Measurements from ENCODE around the gene DCK.
"Not testable (repeated sequence)": the region's sequence is repeated elsewhere in the genome, so short reads cannot be mapped to it uniquely, and the experiment has no call there.

Gene DCK

GRCh38 chr4:71032106-71032505, 38.7 kb downstream of the DCK start:
- not testable (repeated sequence) for H3K9me3 ChIP-seq (ENCODE audit: control insufficient read depth, low read length); H3K36me3 ChIP-seq (ENCODE audit: control insufficient read depth, insufficient read depth, low read length)

DNA sequence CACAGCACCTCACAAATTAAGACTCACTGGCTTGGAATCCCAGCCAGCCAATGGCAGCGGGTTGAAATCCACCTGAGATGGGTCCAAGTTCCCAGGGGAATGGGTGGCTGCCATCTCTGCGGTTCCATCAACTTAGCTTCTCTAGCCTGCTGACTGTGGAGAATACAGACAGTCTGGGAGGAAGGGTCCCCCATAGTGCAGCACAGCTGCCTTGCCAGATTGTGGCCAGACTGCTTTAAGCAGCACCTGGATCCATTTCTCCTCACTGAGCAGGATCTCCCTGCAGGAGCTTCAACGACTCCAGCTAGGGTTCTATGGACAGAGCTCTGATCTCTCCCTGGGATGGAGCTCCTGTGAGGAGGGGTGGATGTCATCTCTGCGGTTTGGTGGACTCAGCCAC, 51.8 kb downstream of the DCK start:
- Histone ChIP-seq H3K9ac (ENCODE audit: low read length) (no peak overlapping the region), H3K4me1 (ENCODE audit: control insufficient read depth, insufficient read depth, low read length) (no peaks in the 10 kb centered on the region), H3K9me3 (ENCODE audit: control insufficient read depth, low read length) (no peaks in the 10 kb centered on the region), H3K27me3 (ENCODE audit: control insufficient read depth, insufficient read depth, low read length) (no peaks in the 10 kb centered on the region), H3K4me3 (ENCODE audit: low read length) (no peak overlapping the region), H3K36me3 (ENCODE audit: control insufficient read depth, insufficient read depth, low read length) (no peaks in the 10 kb centered on the region)

More at GRCh38 chr4:71032106-71032505, 38.7 kb downstream of the DCK start:
- not testable (repeated sequence) for H3K4me1 ChIP-seq (ENCODE audit: control insufficient read depth, insufficient read depth, low read length); H3K4me3 ChIP-seq (ENCODE audit: low read length); H3K9ac ChIP-seq (ENCODE audit: low read length); H3K27me3 ChIP-seq (ENCODE audit: control insufficient read depth, insufficient read depth, low read length)

DNA sequence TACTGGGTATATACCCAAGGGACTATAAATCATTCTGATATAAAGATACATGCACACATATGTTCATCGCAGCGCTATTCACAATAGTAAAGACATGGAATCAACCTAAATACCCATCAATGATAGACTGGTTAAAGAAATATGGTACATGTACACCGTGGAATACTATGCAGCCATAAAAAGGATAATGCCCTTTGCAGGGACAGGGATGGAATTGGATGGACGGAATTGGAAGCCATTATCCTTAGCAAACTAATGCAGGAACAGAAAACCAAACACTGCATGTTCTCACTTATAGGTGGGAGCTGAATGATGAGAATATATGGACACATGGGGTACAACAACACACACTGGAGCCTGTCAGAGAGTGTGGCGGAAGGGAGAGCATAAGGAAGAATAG, 55.9 kb downstream of the DCK start:
- Histone ChIP-seq H3K4me1 (ENCODE audit: control insufficient read depth, insufficient read depth, low read length) (no peaks in the 10 kb centered on the region), H3K27me3 (ENCODE audit: control insufficient read depth, insufficient read depth, low read length) (no peaks in the 10 kb centered on the region), H3K36me3 (ENCODE audit: control insufficient read depth, insufficient read depth, low read length) (no peaks in the 10 kb centered on the region), H3K4me3 (ENCODE audit: low read length) (no peak overlapping the region), H3K9me3 (ENCODE audit: control insufficient read depth, low read length) (no peaks in the 10 kb centered on the region), H3K9ac (ENCODE audit: low read length) (no peak overlapping the region)

DNA sequence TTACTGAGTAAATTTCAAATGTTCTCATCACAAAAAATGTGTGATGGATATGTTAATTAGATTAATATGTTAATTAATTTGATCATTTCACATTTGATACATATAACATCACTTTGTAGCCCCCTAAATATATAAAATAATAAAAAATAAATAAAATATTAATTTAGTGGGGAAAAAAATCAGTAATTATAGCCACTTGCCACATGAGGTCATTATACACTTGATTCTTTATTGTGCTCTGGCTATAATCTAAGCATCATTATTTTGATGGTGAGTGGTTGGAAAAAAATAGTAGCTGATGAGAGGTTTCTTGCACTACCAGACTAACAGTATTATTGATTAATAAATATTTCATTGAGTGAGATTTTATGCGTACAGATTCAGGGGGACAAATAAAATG, 57.4 kb downstream of the DCK start:
- H3K4me3 ChIP-seq (ENCODE audit: low read length): no peak overlapping the region
- no peaks in the 10 kb centered on the region for H3K9me3 ChIP-seq (ENCODE audit: control insufficient read depth, low read length)
- no peak overlapping the region for H3K9ac ChIP-seq (ENCODE audit: low read length)
- no peaks in the 10 kb centered on the region for H3K27me3 ChIP-seq (ENCODE audit: control insufficient read depth, insufficient read depth, low read length)
- H3K4me1 ChIP-seq (ENCODE audit: control insufficient read depth, insufficient read depth, low read length): no peaks in the 10 kb centered on the region
- no peaks in the 10 kb centered on the region for H3K36me3 ChIP-seq (ENCODE audit: control insufficient read depth, insufficient read depth, low read length)

- no peaks in the 10 kb centered on the region for H3K36me3 ChIP-seq (ENCODE audit: control insufficient read depth, insufficient read depth, low read length)
- no peaks in the 10 kb centered on the region for H3K9me3 ChIP-seq (ENCODE audit: control insufficient read depth, low read length)
- H3K27me3 ChIP-seq (ENCODE audit: control insufficient read depth, insufficient read depth, low read length): no peaks in the 10 kb centered on the region
- H3K4me1 ChIP-seq (ENCODE audit: control insufficient read depth, insufficient read depth, low read length): no peaks in the 10 kb centered on the region
- H3K4me3 ChIP-seq (ENCODE audit: low read length): no peak overlapping the region
- H3K9ac ChIP-seq (ENCODE audit: low read length): no peak overlapping the region
Observed at GRCh38 chr4:71052034-71052433, 58.6 kb downstream of the DCK start.

DNA sequence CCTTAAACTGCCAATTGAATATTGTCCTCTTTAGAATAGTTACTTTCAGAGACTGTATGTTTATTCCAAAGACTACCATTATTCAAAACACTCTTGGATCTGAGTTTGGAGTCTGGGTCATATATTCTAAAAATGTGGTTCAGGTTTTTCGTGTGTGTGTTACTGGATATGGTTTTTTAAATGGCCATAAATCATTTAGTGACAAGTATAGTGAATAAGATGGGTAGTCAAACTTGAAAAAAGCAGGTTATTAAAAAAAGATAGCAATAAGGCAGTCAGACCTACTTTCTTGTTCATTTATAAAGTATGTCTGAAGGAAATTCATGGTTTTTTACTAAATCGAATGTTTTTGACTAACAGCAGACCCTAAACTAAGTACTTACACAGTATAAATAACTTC, 59.3 kb downstream of the DCK start:
- no peaks in the 10 kb centered on the region for H3K36me3 ChIP-seq (ENCODE audit: control insufficient read depth, insufficient read depth, low read length)

GRCh38 chr4:71053613-71054012, 60.2 kb downstream of the DCK start:
- H3K4me1 ChIP-seq (ENCODE audit: control insufficient read depth, insufficient read depth, low read length); H3K27me3 ChIP-seq (ENCODE audit: control insufficient read depth, insufficient read depth, low read length); H3K9ac ChIP-seq (ENCODE audit: low read length); H3K9me3 ChIP-seq (ENCODE audit: control insufficient read depth, low read length); H3K36me3 ChIP-seq (ENCODE audit: control insufficient read depth, insufficient read depth, low read length); H3K4me3 ChIP-seq (ENCODE audit: low read length): not testable (repeated sequence)

More for the DNA sequence above, 59.3 kb downstream of the DCK start:
- Histone ChIP-seq H3K4me1 (ENCODE audit: control insufficient read depth, insufficient read depth, low read length) (no peaks in the 10 kb centered on the region), H3K9ac (ENCODE audit: low read length) (no peak overlapping the region), H3K27me3 (ENCODE audit: control insufficient read depth, insufficient read depth, low read length) (no peaks in the 10 kb centered on the region), H3K4me3 (ENCODE audit: low read length) (no peak overlapping the region), H3K9me3 (ENCODE audit: control insufficient read depth, low read length) (no peaks in the 10 kb centered on the region)

DNA sequence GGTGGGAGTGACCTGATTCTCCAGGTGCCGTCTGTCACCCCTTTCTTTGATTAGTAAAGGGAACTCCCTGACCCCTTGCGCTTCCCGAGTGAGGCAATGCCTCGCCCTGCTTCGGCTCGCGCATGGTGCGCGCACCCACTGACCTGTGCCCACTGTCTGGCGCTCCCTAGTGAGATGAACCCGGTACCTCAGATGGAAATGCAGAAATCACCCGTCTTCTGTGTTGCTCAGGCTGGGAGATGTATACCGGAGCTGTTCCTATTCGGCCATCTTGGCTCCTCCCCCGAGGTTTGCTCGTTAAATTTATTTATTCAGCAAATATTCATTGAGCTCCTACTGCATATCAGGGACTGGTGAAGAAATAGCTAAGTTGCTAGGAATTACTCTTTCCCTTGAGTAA, 66.1 kb downstream of the DCK start:
- not testable (repeated sequence) for H3K36me3 ChIP-seq (ENCODE audit: control insufficient read depth, insufficient read depth, low read length); H3K27me3 ChIP-seq (ENCODE audit: control insufficient read depth, insufficient read depth, low read length); H3K9me3 ChIP-seq (ENCODE audit: control insufficient read depth, low read length); H3K4me1 ChIP-seq (ENCODE audit: control insufficient read depth, insufficient read depth, low read length); H3K4me3 ChIP-seq (ENCODE audit: low read length); H3K9ac ChIP-seq (ENCODE audit: low read length)

DNA sequence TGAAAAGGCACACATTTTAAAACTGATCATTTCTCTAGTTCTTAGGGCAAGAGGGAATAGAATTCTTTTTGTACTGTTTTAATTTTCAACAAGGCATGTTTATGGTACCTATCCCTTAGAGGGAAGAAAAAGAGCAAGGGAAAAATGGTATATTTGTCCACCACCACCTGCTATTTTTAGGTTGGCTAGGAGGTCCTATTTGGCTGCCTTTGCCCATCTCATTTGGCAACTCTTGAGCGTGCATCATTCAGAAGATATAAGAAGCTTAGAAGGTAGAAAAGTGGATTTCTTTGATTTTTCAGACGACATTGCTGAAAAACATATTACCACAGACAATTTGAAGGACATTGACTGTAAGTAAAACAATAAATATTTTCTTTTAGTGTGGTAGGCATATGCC, 69.0 kb downstream of the DCK start:
- Histone ChIP-seq H3K4me3 (ENCODE audit: low read length) (no peak overlapping the region), H3K4me1 (ENCODE audit: control insufficient read depth, insufficient read depth, low read length) (peaks cover 13% of the 10 kb centered on the region), H3K9ac (ENCODE audit: low read length) (no peak overlapping the region), H3K27me3 (ENCODE audit: control insufficient read depth, insufficient read depth, low read length) (no peaks in the 10 kb centered on the region), H3K9me3 (ENCODE audit: control insufficient read depth, low read length) (no peaks in the 10 kb centered on the region), H3K36me3 (ENCODE audit: control insufficient read depth, insufficient read depth, low read length) (no peaks in the 10 kb centered on the region)

DNA sequence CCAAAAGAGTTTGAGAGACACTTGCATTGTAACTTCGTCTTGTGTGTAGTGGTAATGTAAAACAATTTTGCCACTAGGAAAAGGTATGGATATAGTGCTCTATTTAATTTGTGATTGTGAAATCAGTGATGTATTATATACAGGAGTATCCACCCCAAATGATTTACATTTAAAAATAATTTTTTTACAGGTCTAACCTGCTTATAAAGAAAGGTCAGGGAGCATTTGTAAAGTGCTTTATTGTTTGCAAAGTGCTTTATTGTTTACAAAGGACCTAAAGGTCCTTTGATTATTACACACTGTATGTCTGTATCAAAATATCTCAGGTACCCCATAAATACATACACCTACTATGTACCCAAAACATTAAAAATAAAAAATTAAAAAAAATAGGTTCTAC, 70.3 kb downstream of the DCK start:
- Histone ChIP-seq H3K9ac (ENCODE audit: low read length) (no peak overlapping the region), H3K4me1 (ENCODE audit: control insufficient read depth, insufficient read depth, low read length) (peaks cover 19% of the 10 kb centered on the region), H3K4me3 (ENCODE audit: low read length) (no peak overlapping the region), H3K27me3 (ENCODE audit: control insufficient read depth, insufficient read depth, low read length) (no peaks in the 10 kb centered on the region), H3K9me3 (ENCODE audit: control insufficient read depth, low read length) (no peaks in the 10 kb centered on the region), H3K36me3 (ENCODE audit: control insufficient read depth, insufficient read depth, low read length) (no peaks in the 10 kb centered on the region)

DNA sequence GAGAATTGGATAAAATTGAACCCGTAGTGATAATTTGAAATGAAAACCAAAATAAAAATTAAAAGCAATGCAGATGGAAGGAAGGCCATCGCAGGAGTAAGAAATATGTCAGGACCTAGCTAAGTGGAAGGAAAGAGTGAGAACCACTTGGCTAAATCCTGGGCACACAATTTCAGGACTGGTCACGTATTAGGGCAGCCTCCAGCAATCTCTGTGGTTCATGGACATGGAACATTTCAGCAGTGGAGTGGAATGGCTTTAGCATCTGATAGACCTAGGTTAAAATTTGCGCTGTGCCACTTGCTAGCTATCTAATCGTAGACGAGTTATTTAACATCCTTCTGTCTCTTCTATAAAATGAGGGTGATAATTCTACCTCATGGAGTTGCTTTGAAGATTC, 71.1 kb downstream of the DCK start:
- Histone ChIP-seq H3K9me3 (ENCODE audit: control insufficient read depth, low read length) (no peaks in the 10 kb centered on the region), H3K27me3 (ENCODE audit: control insufficient read depth, insufficient read depth, low read length) (no peaks in the 10 kb centered on the region), H3K36me3 (ENCODE audit: control insufficient read depth, insufficient read depth, low read length) (no peaks in the 10 kb centered on the region), H3K9ac (ENCODE audit: low read length) (no peak overlapping the region), H3K4me3 (ENCODE audit: low read length) (no peak overlapping the region), H3K4me1 (ENCODE audit: control insufficient read depth, insufficient read depth, low read length) (peaks cover 19% of the 10 kb centered on the region)

DNA sequence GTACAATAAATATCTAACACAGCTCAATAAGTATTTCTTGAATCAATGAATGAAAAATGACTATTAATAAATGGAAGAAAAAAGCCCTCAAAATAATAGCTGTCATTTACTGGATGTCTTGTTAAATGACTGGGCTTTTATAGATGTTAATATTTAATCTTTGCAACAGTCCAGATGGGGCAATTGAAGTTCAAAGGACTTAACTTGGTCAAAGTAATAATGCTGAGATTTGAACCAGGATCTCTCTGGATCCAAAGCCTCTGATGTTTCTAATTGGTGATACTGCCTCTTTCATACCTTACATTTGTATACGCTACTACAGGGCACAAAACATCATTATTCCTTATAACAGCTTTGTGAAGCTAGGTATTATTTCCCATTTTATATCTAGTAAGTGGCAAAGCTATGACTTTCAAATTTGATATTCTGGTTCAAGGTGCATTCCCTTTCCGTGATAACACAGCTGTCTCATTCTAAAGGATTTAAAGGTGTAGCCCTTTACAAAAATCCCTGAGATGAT, 72.6 kb downstream of the DCK start:
- no peaks in the 10 kb centered on the region for H3K36me3 ChIP-seq (ENCODE audit: control insufficient read depth, insufficient read depth, low read length)
- no peak overlapping the region for H3K4me3 ChIP-seq (ENCODE audit: low read length)
- H3K9ac ChIP-seq (ENCODE audit: low read length): no peak overlapping the region
- H3K27me3 ChIP-seq (ENCODE audit: control insufficient read depth, insufficient read depth, low read length): no peaks in the 10 kb centered on the region
- H3K9me3 ChIP-seq (ENCODE audit: control insufficient read depth, low read length): no peaks in the 10 kb centered on the region
- peaks cover 19% of the 10 kb centered on the region for H3K4me1 ChIP-seq (ENCODE audit: control insufficient read depth, insufficient read depth, low read length)

Measured in mucosa of stomach (tissue), 1 donor.